ENCODE measurements around the gene LRRN4CL.
"Not testable (repeated sequence)": the region's sequence is repeated elsewhere in the genome, so short reads cannot be mapped to it uniquely, and the experiment has no call there.

The LRRN4CL gene

GRCh38 chr11:62676698-62677097, 12.6 kb downstream of the LRRN4CL start:
- no peak for DNase-seq (ENCODE audit: low read depth in 3 of 3)

- not testable (repeated sequence) for DNase-seq (ENCODE audit: low read depth in 3 of 3)
These were observed 13.9 kb downstream of the LRRN4CL start for GRCh38 chr11:62675415-62675814.

GRCh38 chr11:62673196-62673525, 16.2 kb downstream of the LRRN4CL start:
- DNase-seq (ENCODE audit: low read depth in 3 of 3) = no peak

- peak; percentile 54 to 76 (median 70) for DNase-seq (ENCODE audit: low read depth in 3 of 3)
These were observed 17.5 kb downstream of the LRRN4CL start, which contains the start of the genes LBHD1 and UQCC3 for GRCh38 chr11:62671608-62672389. Gene LBHD1, minus strand, starts transcription at chr11:62672267. Its CDS starts 2,236 bp downstream, at chr11:62670031. Gene UQCC3, plus strand, starts transcription at chr11:62671673. Its CDS starts 73 bp downstream, at chr11:62671746.

GRCh38 chr11:62671236-62671607, 18.1 kb downstream of the LRRN4CL start:
- no peak for DNase-seq (ENCODE audit: low read depth in 3 of 3)

GRCh38 chr11:62669420-62670161, 19.7 kb downstream of the LRRN4CL start:
- no peak for DNase-seq (ENCODE audit: low read depth in 3 of 3)

GRCh38 chr11:62667460-62667859, 21.9 kb downstream of the LRRN4CL start:
- no peak for DNase-seq (ENCODE audit: low read depth in 3 of 3)

- no peak for DNase-seq (ENCODE audit: low read depth in 3 of 3)
These were observed 22.9 kb downstream of the LRRN4CL start for GRCh38 chr11:62666259-62666926.

GRCh38 chr11:62665599-62666258, 23.6 kb downstream of the LRRN4CL start:
- DNase-seq (ENCODE audit: low read depth in 3 of 3) = peak; percentile 38 to 55 (median 43)

GRCh38 chr11:62665075-62665598, 24.2 kb downstream of the LRRN4CL start, which contains the start of the genes C11orf98 and CSKMT:
Gene C11orf98, minus strand, starts transcription at chr11:62665210. Its CDS starts 41 bp downstream, at chr11:62665169.
Gene CSKMT, plus strand, starts transcription at chr11:62665312. Its CDS starts 568 bp downstream, at chr11:62665880.
- DNase-seq (ENCODE audit: low read depth in 3 of 3) = peak; percentile 93 to 96 (median 96)

- DNase-seq (ENCODE audit: low read depth in 3 of 3) = peak in 2 of 3 experiments; percentile 23 to 42
These were observed 24.8 kb downstream of the LRRN4CL start for GRCh38 chr11:62664405-62665074.

- no peak for DNase-seq (ENCODE audit: low read depth in 3 of 3)
These were observed 32.4 kb downstream of the LRRN4CL start for GRCh38 chr11:62656796-62657429.

- no peak for DNase-seq (ENCODE audit: low read depth in 3 of 3)
These were observed 35.0 kb downstream of the LRRN4CL start for GRCh38 chr11:62654297-62654696.

GRCh38 chr11:62652161-62653006, 36.9 kb downstream of the LRRN4CL start:
- DNase-seq (ENCODE audit: low read depth in 3 of 3) = no peak

- DNase-seq (ENCODE audit: low read depth in 3 of 3) = not testable (repeated sequence)
These were observed 39.0 kb downstream of the LRRN4CL start for GRCh38 chr11:62650283-62650682.

GRCh38 chr11:62649486-62649885, 39.8 kb downstream of the LRRN4CL start:
- no peak for DNase-seq (ENCODE audit: low read depth in 3 of 3)

- DNase-seq (ENCODE audit: low read depth in 3 of 3) = no peak
These were observed 40.4 kb downstream of the LRRN4CL start for GRCh38 chr11:62648967-62649364.

GRCh38 chr11:62648185-62648966, 41.0 kb downstream of the LRRN4CL start:
- no peak for DNase-seq (ENCODE audit: low read depth in 3 of 3)

- DNase-seq (ENCODE audit: low read depth in 3 of 3) = no peak
These were observed 41.7 kb downstream of the LRRN4CL start for GRCh38 chr11:62647609-62648005.

All from stimulated activated CD4-positive, alpha-beta T cell treated with anti-CD3 and anti-CD28 coated beads, TNF-alpha, amount 100 ng/mL, for 24 hours (primary cell).